Stomach (tissue), 4 donors: ENCODE measurements around the gene SALL1.

Experiments
- CTCF ChIP-seq, 7 experiments: fragments of 450-650 bp in 4 of 7; fragments of 200-600 bp in 3 of 7; sonication (generic) in 3 of 7; IDR thresholded peaks; one replicate each; pipeline ENCODE4 v1.5.1; 2016 to 2019; ENCODE audit warnings: antibody characterized with exemption in 7 of 7, control low read depth in 2 of 7, mild to moderate bottlenecking in 1 of 7
- POLR2A ChIP-seq, 4 donors: fragments of 450-650 bp; IDR thresholded peaks; one replicate each; pipeline ENCODE4 v1.6.1; 2016; ENCODE audit warnings: antibody characterized with exemption in 4 of 4, control low read depth in 2 of 4, mild to moderate bottlenecking in 1 of 4, moderate library complexity in 1 of 4

DNA sequence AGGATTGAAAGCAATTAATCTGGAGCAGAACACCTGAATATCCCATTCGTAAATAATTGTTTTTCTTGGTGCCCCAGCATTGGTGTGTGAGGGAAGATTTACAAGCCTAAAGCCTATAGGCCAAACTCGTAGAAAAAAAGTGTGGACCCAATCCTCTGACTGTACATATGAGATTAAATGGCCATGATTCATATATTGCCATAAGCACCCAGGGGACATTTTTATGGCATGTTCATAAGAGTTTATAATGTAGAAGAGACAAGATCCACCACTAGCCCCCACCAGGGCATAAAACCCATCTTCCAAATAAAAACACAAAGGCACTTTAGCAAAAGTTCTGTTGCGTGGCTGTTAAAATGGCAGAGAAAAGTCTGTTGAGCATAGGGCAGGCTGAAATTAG, 15.5 kb upstream of the SALL1 start:
- TF ChIP-seq POLR2A (IDR thresholded peaks at IDR 0.05), result no peak
- no peak for TF ChIP-seq CTCF (IDR thresholded peaks at IDR 0.05)
